Smooth muscle cell of the brain vasculature (primary cell): ENCODE data around the gene WIPF3.

Source experiments
- DNase-seq: peaks from one replicate; pipeline ENCODE4 v3.0.0-alpha.2; 2012; ENCODE audit warnings: low read depth, low spot score

The WIPF3 gene, protein sequence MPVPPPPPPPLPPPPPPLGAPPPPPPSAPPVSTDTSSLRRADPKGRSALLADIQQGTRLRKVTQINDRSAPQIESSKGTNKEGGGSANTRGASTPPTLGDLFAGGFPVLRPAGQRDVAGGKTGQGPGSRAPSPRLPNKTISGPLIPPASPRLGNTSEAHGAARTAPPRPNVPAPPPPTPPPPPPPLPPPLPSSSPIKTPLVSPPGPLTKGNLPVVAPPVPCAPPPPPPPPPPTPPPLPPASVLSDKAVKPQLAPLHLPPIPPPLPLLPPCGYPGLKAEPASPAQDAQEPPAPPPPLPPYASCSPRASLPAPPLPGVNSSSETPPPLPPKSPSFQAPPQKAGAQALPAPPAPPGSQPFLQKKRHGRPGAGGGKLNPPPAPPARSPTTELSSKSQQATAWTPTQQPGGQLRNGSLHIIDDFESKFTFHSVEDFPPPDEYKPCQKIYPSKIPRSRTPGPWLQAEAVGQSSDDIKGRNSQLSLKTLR

DNA sequence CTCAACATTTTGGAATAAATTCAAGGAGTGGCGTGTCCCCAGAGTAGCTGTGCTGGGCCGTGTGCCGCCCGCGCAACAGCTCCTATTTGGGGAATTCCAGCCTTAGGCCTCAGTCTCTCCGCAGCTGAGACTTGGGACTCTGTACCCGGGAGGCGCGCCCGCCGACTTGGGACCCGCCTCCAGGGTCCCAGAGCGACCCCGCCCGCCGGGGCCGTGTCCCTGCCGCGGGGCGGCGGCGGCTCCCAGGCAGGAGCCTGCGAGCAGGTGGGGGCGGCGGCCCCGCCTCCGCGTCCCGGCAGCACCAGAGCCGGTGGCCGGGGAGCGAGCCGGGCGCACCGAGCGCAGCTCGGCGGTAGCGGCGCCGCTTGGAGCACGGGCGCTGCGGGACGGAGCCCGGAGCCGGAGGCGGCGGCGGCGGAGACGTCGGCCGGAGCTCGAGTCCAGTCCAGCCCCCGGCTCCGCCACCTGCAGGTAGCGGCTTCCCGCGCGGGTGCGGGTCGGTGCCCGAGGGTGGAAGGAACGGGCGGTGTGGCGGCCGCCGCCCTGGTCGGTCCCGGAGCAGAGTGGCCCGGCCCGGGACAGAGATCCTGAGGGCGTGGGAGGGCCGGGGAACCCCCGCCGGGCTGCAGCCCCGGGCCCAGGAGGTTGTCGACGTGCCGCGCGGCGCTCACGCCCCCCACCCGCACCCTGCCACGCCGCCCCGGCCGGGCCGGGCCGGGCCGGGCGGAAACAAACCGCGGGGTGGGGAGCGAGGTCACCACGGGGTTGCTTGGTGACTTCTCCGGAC, at the start of gene WIPF3:
Gene WIPF3, plus strand, starts transcription at position 301 of the 787 bp plus-strand sequence. CDS start 28,217 bp downstream, outside the sequence.
- no peak for DNase-seq

DNA sequence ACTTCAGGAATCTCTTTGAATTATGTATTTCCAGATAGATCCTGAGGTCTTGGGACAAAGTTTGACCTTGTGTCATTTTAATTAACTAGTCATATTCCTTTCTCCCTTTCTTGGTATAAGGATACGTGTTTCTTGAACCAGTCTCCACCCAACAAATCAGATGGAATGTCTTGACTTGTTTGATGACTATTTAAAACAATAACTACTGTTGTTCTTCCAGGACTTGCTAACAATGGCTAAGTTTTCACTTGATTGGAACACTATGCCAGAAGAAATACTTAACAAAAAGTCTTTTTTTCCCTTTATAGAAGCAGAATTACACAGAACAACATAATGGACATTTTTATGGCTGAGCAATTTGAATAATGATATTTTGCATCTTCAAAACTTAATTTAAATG, 43.0 kb upstream of the WIPF3 start:
- no peak for DNase-seq

DNA sequence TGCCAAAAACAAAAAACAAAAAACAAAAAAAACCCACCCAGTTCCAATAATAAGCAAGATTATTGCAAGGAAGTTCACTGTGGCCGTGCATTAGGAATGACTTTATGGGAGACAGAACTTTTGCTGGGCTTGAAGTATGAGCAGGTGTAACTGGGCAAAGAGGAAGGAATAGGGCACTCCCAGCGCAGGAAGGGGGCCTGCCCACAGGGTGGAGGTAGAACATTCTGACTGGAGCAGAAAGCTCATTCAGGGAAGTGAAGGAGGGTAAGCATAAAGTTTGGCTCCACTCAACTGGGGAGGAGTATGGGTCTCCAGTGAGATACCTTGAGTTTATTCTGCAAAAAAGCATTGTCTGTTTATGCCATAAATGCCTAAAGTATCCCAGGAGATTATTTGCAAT, 42.1 kb upstream of the WIPF3 start:
- DNase-seq, result no peak

DNA sequence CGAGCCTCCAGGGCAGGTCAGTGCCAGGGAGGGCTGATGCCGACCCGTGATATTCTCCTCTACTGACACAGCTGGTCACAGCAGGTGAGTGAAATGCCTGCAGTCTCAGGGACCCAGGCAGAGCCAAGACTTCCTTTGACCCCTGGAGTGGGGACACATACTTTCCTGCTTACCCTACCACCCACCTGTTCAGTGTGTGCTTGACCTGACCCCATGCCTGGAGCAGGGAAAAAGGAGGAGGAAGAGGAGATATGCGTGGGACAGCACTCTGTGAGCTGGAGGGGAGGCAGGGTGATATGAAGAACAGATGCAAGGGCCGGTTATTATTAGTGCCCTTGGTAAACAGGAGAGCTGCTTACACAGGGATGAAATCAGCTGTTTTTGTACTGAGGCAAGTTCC, 40.8 kb upstream of the WIPF3 start:
- DNase-seq, result no peak

DNA sequence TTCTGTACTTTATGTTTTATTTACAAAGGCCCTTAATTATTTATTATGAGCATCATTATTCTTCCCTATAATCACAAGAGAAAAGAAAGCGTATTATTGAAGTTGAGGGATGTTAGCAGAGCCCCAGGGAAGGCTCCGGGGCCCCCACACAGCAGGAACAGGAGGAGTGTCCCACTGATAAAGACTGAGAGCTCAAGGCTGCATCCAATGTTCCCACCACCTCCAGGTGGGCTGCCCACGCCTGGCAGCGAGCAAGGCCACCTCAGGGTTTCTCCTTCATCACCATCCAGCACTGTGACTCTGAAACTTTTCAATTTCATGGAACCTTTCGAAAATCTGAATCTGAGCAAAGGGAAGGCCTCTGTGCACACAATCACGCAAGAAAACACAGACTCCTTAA, 35.9 kb upstream of the WIPF3 start:
- DNase-seq, result no peak

DNA sequence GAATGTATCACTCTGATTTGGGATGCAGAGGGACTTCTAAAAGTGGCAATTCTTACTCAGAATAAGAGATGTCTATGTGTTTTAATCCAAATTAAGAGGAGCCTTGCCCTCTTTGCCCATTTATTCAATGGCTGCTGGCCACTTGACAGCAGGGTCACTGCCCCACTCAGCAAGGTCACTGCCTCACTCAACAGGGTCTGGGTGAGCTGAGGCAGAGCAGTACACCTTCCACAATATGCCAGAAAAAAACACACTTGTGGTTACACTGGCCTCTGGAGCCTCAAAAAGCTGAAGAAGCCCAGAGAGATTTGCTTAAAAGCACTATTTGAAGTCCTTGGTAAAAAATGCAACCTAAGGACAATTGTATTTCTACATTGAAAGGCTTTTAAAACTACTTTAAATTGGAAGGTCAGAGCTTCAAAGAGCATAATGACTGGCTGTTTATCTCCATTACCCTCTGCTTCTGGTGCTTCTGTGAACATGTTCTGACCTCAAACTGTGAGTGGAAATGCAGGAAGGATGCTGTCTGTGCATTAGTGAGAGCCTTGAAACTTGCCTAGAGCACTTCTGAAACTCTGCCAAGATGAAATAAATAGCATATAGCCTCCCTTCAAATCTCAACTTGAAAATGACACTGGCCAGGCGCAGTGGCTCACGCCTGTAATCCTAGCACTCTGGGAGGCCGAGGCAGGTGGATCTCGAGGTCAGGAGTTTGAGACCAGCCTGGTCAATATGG, 35.1 kb upstream of the WIPF3 start:
- DNase-seq, result no peak

DNA sequence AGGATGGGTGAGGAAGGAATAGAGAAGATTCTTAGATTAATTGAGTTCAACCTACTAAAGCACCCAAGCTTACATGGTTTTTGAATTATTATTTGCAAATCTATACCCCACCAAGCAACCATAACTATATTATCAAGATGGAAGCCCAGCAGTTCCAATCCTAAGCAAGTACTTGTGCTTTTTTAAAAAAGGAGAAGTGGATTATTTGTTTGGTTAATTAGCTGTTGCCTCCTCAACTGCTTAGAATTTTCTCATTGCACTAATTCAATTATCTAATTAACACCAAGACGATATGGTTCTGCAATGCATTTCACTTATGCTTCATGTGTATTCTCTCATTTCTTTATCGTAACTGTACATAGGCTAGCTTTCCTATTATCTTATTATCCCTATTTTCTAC, 27.3 kb upstream of the WIPF3 start:
- DNase-seq, result no peak

DNA sequence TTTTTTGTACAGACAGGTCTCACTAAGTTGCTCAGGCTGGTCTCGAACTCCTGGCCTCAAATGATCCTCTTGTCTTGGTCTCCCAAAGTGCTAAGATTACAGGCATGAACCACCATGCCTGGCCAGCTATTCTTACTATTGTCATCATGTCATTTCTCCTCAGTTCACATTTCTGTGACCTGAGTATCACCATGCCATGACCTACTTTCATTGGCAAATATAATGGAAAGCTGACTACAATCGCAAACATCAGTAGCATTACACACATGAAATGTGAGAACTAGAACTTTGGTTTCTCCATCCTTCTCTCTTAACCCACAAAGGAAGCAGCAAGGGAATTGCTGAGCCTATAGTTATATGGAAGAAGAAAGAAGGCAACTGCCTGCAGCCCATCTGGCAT, 26.0 kb upstream of the WIPF3 start:
- DNase-seq, result no peak

DNA sequence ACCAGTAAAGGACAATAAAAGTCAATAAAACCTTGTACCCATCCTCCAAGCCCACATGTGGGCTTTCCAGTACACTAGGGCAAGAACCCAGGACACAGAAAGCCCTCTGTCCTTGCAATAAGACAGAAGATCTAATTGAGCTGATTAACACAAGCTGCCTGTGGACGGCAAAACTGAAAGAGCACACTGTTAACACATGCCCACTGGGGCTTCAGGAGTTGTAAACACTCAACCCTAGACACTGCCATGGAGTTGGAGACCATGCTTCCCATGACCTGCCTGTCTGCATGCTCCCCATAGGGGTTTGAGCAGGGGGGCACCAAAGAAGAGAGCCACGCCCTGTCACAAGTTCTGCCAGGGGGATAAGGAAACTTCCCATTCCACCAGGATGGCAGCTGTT, 22.6 kb upstream of the WIPF3 start:
- no peak for DNase-seq

DNA sequence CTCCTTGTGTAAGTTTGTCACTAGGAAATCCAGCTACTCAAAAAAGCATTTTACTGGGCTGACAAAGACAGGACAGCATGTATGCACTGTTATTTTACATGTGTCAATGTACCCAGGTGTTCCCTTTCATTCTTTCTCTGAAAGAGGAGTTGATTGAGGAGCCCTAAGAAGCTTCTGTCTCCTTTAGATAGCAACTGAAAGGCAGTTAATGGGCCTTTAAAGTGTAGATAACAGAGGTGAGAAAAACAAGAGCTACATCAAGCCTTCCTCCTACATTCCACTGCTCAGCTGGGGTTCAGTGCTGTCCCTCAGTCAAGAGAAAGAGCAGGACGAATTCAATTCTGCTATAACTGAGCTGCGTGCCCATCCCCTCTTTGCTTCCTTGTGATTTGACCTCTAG, 12.8 kb upstream of the WIPF3 start:
- DNase-seq, result no peak

DNA sequence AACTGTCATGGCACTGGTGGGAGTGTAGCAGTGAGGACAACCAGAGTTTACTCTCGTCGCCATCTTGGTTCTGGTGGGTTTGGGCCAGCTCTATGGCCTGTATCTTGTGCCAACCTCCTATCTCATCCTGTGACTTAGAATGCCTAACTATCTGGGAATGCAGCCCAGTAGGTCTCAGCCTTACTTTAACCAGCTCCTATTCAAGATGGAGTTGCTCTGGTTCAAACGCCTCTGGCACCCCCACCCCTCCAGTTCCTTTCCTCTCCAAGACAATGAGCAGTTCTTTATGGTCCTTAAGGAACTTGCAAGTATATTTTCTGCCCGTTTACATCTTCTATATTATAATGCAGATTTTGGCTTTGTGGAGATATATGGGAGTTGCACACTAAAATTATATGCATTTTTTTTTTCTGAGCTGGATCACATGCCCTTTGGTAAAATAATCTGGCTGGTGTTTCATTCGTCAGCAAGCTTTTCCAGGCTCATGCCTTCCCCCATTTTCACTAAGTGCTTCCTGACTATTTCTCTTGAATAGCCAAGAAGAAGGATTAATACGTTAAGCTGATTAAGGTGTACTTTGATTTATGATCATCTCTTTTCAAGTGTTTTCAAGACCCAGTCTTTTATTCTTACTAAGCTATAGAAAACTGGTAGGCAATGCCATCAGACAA, 11.2 kb upstream of the WIPF3 start:
- DNase-seq, result no peak

DNA sequence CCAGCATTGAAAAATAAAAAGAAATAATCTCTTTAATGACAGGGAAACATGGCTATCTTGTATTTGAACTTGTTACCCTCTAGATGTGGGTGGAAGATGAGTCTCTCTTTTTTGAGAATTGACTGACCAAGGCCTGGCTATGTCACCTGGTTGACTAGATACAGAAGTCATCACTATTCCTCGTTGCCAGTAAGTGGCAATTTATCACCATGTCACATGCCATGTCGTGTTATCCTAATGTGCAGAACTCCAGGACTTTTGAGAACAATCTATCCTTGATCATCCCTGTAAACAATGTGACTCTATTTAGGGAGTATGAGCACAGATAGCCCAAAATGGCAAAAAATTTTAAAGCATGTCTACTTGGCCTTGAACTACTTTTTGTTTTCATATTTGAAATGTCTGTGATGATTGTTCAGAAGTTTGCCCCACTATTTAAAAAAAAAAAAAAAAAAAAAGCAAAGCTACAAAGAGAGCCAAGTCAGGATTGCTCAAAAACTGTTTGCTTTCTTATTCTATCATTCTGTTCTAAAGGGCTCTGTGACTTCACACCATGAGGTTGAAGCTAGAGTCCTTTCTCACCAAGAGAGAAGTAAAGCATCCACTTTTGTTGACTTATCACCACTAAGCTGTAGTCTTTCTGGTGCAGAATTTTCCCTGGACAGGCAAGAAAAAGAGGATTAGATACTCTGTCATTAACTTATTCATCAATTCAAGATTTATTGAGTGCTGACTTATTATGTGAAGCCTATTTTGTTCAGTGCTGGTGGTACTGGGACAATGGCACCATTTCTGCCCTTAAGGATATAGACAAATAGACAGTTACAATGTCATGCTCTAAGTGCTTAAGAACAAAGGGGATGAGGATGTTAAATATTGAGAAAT, 10.4 kb upstream of the WIPF3 start:
- DNase-seq, result no peak

DNA sequence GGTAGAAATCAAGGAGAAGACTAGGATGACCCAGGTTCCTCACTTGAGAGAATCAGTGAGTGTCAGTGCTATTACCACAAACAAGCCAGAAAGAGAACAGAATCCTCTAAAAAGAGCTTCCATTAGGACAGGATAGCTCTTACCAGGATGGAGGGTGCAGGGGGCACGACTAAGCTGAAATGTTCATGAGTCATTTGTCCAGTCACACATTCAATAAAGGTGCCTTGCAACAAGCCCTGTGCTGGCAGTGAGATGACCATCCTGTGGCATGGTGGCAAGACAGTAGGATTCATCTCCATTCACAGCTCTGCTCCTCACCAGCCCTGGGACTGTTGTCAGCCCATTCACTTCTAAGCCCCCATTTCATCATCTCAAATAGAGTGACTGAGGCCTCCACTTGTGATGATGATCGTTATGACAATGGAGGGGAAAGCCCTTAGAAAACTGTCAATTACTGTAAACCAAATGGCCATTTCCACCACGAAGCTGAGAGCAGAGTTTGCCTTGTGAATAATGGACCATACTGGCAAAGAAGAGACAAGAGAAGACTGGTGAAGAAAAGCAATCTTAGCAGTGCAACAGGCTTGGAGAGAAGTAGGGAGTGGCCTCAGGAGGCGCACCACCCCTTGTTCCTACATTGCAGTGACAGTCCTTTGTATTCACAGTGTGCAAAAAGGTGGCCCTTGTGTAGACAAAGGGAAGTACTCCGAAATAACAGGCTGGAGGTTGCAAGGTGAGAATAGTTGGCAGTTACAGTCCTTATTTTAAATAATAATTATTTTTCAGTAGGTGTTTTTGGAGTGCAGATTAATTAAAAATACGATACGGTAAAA, 9.0 kb upstream of the WIPF3 start:
- DNase-seq, result no peak

DNA sequence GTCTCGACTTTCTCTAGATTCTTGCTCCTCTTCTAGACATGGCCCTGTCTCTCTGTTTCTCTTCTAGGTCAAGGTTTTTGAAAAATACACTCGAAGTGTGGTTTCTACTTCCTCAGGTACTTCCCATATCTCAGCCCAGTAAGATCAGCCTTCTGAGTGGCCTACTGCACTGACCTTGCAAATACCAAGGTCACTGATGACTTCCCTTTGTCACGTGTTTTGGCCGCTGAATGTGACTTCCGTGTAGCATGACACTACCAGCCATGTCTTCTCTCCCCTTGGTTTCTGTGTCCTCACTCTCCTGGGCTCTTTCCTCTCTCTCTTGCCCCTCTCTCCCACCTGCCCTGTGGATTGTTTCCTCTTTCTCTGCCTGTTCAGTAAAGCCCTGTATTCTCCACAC, 7.9 kb upstream of the WIPF3 start:
- no peak for DNase-seq

DNA sequence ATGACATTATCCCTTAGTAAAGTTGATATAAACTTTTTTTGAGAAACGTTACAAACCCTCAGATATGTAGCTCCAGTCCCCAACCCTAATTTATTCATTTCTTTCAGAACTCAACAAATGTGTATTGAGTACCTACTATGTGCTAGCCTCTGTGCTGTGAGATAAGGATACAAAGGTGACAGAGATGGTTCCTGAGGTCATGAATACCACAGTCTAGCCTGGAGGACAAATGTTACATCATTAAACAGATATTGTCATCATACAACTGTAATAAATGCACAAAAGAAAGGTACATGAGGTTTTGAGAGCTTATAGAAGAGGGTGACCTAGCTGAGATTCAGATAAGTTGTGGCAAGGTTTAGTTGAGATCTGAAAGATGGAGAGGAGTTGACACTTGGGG, 4.4 kb upstream of the WIPF3 start:
- DNase-seq, result no peak

DNA sequence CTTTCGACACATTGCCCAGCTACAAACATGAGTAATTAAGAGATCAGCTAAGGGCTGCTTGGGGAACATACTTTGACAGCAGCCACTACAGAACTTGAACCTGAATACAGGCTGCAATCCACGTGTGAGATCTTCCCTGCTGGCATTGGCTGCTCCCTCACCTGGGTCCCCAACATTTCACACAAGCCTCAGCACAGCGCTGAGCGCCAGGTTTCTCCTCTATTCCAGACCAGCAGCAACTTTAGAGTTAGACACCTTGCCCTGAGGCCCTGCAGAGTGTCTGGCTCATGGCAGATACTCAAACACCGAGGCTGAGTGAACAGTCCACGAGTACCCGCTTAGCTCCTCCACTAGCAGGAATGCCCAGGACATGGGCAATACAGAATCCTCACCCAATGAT, 1.3 kb upstream of the WIPF3 start:
- no peak for DNase-seq

DNA sequence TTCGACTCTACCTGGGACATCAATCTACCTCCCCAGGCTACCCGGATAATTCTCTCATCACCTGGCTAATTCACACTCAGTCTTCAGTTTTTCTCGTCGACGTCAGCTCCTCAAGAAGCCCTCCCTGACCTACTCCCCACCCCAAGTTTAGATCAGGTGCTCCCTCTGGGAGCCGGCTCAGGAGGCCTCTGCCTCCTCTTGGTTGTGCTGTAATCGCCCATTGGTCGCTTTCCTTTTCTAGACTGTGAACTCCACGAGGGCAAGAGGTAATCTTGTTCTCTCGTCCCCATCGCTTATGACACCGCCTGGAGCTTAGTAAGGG, 461 bp upstream of the WIPF3 start:
- no peak for DNase-seq

DNA sequence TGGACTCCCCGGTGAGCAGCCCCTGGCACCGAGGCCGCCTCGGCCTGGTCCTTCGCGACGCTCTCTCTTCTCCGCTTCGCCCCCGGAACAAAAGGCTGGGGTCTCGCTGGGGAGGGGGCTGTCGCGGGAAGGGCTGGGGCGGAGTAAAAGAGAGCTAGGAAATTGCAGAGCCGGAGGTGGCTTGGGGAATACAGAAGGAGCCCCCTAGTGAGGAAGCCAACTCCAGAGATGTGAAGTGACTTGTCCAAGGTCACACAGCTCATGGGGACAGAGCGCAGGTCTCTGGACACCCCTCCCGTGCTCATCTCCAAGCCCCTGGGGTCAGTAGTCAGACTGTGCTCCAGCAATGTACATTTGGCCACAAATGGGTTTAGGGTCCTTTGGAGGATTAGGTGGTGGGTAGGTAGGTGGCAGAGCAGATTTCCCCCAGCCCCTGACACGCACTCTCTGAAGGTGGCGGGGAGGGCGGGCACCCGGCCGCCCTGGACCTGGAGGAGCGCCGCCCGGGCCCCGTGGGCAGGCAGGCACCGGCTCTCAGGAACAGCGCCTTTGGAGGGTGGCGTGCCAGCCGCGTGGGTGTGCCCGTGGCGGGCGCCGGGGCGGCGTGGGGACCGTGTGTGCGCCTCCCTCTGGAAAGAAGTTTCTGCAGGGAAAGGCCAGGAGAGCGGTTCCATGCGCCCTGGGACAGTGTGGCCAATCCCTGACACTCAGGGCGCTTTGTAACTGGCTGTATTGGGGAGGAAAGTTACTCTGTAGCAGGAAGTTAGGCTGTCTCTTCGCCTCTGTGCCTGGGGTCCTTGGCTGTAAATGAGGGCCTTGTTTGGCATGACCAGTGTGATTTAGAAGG, 910 bp downstream of the WIPF3 start:
- no peak for DNase-seq
